Stimulated activated CD4-positive, alpha-beta T cell treated with anti-CD3 and anti-CD28 coated beads, Interleukin-2, amount 100 ng/mL, for 48 hours (primary cell): ENCODE measurements around the gene DTD2.
A peak's percentile ranks its signal among the peaks of the same experiment; 100 is the strongest.
"Not testable (repeated sequence)": the region's sequence is repeated elsewhere in the genome, so short reads cannot be mapped to it uniquely, and the experiment has no call there.

Experiments used
- DNase-seq, 2 donors: peaks; one replicate each; pipeline ENCODE4 v3.0.0-alpha.2; 2020

Gene DTD2

GRCh38 chr14:31456841-31457664, at the start of gene DTD2:
TSS of gene DTD2 (minus strand) at chr14:31457506. CDS start at chr14:31457393, 113 bp downstream.
- peak; percentile 88 to 89 for DNase-seq

GRCh38 chr14:31505411-31505810, 48.1 kb upstream of the DTD2 start:
- DNase-seq: no peak

GRCh38 chr14:31501870-31502269, 44.6 kb upstream of the DTD2 start:
- DNase-seq: no peak

- no peak for DNase-seq
These were observed 35.6 kb upstream of the DTD2 start for GRCh38 chr14:31492759-31493498.

- no peak for DNase-seq
These were observed 32.4 kb upstream of the DTD2 start for GRCh38 chr14:31489691-31490090.

- no peak for DNase-seq
These were observed 30.6 kb upstream of the DTD2 start, which contains the start of gene GPR33 for GRCh38 chr14:31487886-31488285. TSS of gene GPR33 (minus strand) at chr14:31488039. CDS start at chr14:31483965, 4,074 bp downstream.

- no peak for DNase-seq
These were observed 29.5 kb upstream of the DTD2 start for GRCh38 chr14:31486764-31487163.

- no peak for DNase-seq
These were observed 27.4 kb upstream of the DTD2 start for GRCh38 chr14:31484754-31485153.

- no peak for DNase-seq
These were observed 22.9 kb upstream of the DTD2 start for GRCh38 chr14:31480156-31480555.

- DNase-seq: no peak
These were observed 21.7 kb upstream of the DTD2 start for GRCh38 chr14:31479027-31479426.

- DNase-seq: no peak
These were observed 19.9 kb upstream of the DTD2 start for GRCh38 chr14:31477248-31477647.

GRCh38 chr14:31476131-31476866, 19.0 kb upstream of the DTD2 start:
- no peak for DNase-seq

GRCh38 chr14:31466554-31466953, 9.2 kb upstream of the DTD2 start:
- no peak for DNase-seq

- DNase-seq: no peak
These were observed 7.8 kb upstream of the DTD2 start for GRCh38 chr14:31465111-31465510.

GRCh38 chr14:31462450-31462849, 5.1 kb upstream of the DTD2 start:
- DNase-seq: not testable (repeated sequence)

- DNase-seq: no peak
These were observed 4.2 kb upstream of the DTD2 start for GRCh38 chr14:31461545-31461944.

- DNase-seq: no peak
These were observed 656 bp upstream of the DTD2 start for GRCh38 chr14:31457665-31458659.

GRCh38 chr14:31449971-31450610, 7.2 kb downstream of the DTD2 start:
- no peak for DNase-seq

- no peak for DNase-seq
These were observed 8.2 kb downstream of the DTD2 start for GRCh38 chr14:31449136-31449535.

GRCh38 chr14:31445703-31446102, 11.6 kb downstream of the DTD2 start:
- DNase-seq: no peak

- DNase-seq: no peak
These were observed 15.0 kb downstream of the DTD2 start for GRCh38 chr14:31442284-31442683.
